ENCODE data around the gene LY9. TPM values are rescaled to one million over a fixed set of nuclear protein-coding genes. Genes with fewer than 3 reads are reported as not detected.

Gene LY9
- total and polyA plus RNA-seq, 2 experiments from 2014 or later = not detected

GRCh38 chr1:160868141-160868540 is 72.2 kb downstream of the LY9 start (continued):
- no peak for TF ChIP-seq STAT1 (IDR thresholded peaks at IDR 0.05; ENCODE audit: unreplicated experiment)

GRCh38 chr1:160874935-160875334 is 79.0 kb downstream of the LY9 start:
- Mint-ChIP-seq H3K27ac (no peak overlapping the region), H3K4me3 (no peak overlapping the region), H3K9me3 (no peaks in the 10 kb centered on the region), H3K36me3 (ENCODE audit: low read depth) (no peaks in the 10 kb centered on the region), H3K27me3 (ENCODE audit: insufficient read depth, low read depth, poor library complexity) (peaks cover 1% of the 10 kb centered on the region), H3K4me1 (peaks cover 12% of the 10 kb centered on the region; the same call in 2 of the 3 replicates)
- TF ChIP-seq EZH2 (IDR thresholded peaks at IDR 0.05; ENCODE audit: low read depth, unreplicated experiment) (no peak), POLR2AphosphoS5 (IDR thresholded peaks at IDR 0.05; ENCODE audit: low read depth) (no peak), ZNF331 (CRISPR knock-in tag; IDR thresholded peaks at IDR 0.05; ENCODE audit: low read depth) (no peak), JUNB (IDR thresholded peaks at IDR 0.05; ENCODE audit: unreplicated experiment) (no peak), CTCF (conservative IDR thresholded peaks at IDR 0.05; ENCODE audit: low read depth in 2 of 2) (no peak), STAT1 (IDR thresholded peaks at IDR 0.05; ENCODE audit: unreplicated experiment) (no peak), ETS1 (IDR thresholded peaks at IDR 0.05) (no peak), CREB1 (CRISPR knock-in tag; IDR thresholded peaks at IDR 0.05; ENCODE audit: low read depth) (no peak), REST (IDR thresholded peaks at IDR 0.05; ENCODE audit: unreplicated experiment) (no peak), ZNF462 (CRISPR knock-in tag; IDR thresholded peaks at IDR 0.05) (no peak), NANOG (IDR thresholded peaks at IDR 0.05; ENCODE audit: borderline replicate concordance) (no peak), EZH2phosphoT487 (IDR thresholded peaks at IDR 0.05; ENCODE audit: unreplicated experiment) (no peak), ZNF114 (CRISPR knock-in tag; IDR thresholded peaks at IDR 0.05) (no peak)
- Histone ChIP-seq H3K27me3 (ENCODE audit: insufficient read depth) (no peaks in the 10 kb centered on the region), H3K27ac (ENCODE audit: low read depth) (no peak overlapping the region), H3K79me2 (replicated peaks; ENCODE audit: insufficient read depth) (no peaks in the 10 kb centered on the region), H3F3A (replicated peaks; ENCODE audit: low read depth) (no peaks in the 10 kb centered on the region), H3K4me2 (no peak overlapping the region), H3K36me3 (ENCODE audit: insufficient read depth) (no peaks in the 10 kb centered on the region), H4K20me1 (replicated peaks; ENCODE audit: insufficient read depth) (no peaks in the 10 kb centered on the region), H2AFZ (no peak overlapping the region), H3K4me3 (no peak overlapping the region), H3K4me1 (ENCODE audit: insufficient read depth) (0 out of 2 replicates have a peak, but pooled peaks cover 6% of the 10 kb centered on the region), H3K9me2 (ENCODE audit: insufficient read depth) (peaks cover 7% of the 10 kb centered on the region)
- ATAC-seq = no peak
- no peak for DNase-seq (ENCODE audit: low spot score)

All from GM23338 (cell line).